Breast epithelium (tissue), 4 donors: ENCODE data around the gene GNAO1. TPM values are rescaled to one million over a fixed set of nuclear protein-coding genes. Genes with fewer than 3 reads are reported as not detected.

Experiments
- DNase-seq, 2 donors: peaks; one replicate each; pipeline ENCODE4 v3.0.0-alpha.2; 2019; ENCODE audit warnings: low spot score in 2 of 2
- H3K27ac ChIP-seq, 2 donors: fragments of 200-600 bp; sonication (generic) in 1 of 2; one replicate each; pipeline ENCODE4 v1.5.1; 2016 to 2019; ENCODE audit warnings: mild to moderate bottlenecking in 1 of 2
- H3K27me3 ChIP-seq, 2 donors: fragments of 200-600 bp; sonication (generic) in 1 of 2; one replicate each; pipeline versions ENCODE4 v1.5.1 to v1.6.0; 2017 to 2019; ENCODE audit warnings: control low read depth in 1 of 2, mild to moderate bottlenecking in 1 of 2
- H3K36me3 ChIP-seq: fragments of 200-600 bp; one replicate; pipeline ENCODE4 v1.5.1; 2019
- H3K4me1 ChIP-seq, 2 donors: fragments of 200-600 bp; sonication (generic); one replicate each; pipeline ENCODE4 v1.5.1; 2016 to 2019; ENCODE audit warnings: control low read depth in 1 of 2
- H3K4me3 ChIP-seq, 3 donors: fragments of 200-600 bp; sonication (generic); 1 replicate in 2 of 3; 2 replicates in 1 of 3; pipeline ENCODE4 v1.5.1; 2016 to 2019; ENCODE audit warnings: mild to moderate bottlenecking in 3 of 3, moderate library complexity in 2 of 3
- H3K9me3 ChIP-seq, 2 donors: fragments of 200-600 bp; sonication (generic) in 1 of 2; one replicate each; pipeline ENCODE4 v1.5.1; 2016 to 2019; ENCODE audit warnings: control low read depth in 1 of 2
- POLR2A ChIP-seq: fragments of 450-650 bp; IDR thresholded peaks from one replicate; pipeline ENCODE4 v1.6.1; 2016; ENCODE audit warnings: antibody characterized with exemption, mild to moderate bottlenecking, moderate library complexity
- POLR2AphosphoS5 ChIP-seq, 3 donors: sonication (generic); formaldehyde crosslinking; IDR thresholded peaks; one replicate each; pipeline ENCODE4 v1.6.1; 2017; ENCODE audit warnings: antibody characterized with exemption in 3 of 3
- intact Hi-C: fragments of 100-400 bp; cut with DNase I; formaldehyde crosslinking; loops from one replicate; pipeline ENCODE4 v1.15.1; 2023; ENCODE audit warnings: low total_unique reads
- total RNA-seq, 3 donors: library from RNA; depleted of rRNA; stranded (reverse); fragments of >200 nt; gene quantifications; one replicate each; pipeline ENCODE4 v1.1.0, GENCODE V29; 2016
- TF ChIP-seq, protein P1 (sequence below), 3 donors: fragments of 450-650 bp; IDR thresholded peaks; one replicate each; pipeline ENCODE4 v1.5.1; 2016 to 2017; ENCODE audit warnings: antibody characterized with exemption in 3 of 3, mild to moderate bottlenecking in 3 of 3, moderate library complexity in 3 of 3

The GNAO1 gene
- total RNA-seq, 3 donors from 2014 or later: 0.96 to 1.9 (median 0.98) TPM

DNA sequence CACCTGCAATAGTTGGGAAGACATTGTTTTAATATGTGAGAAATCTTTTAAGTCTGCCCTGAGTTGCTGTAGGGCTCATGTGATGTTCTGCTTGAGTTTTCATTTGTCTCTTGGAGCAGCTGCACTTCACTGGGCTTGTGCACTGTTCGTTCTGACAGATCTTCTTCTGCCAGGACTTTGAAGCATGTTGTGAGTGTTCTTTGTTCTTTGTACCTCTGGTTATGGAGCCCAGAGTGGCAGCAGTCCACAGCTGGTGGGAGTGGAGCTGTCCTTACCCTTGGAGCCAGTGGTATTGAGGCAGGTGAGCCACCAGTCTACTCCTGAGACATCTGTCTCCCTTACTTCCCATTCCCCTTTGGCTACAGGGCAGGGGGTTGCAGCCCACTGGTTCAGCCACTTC is 64.6 kb downstream of the GNAO1 start:
- Histone ChIP-seq H3K9me3 (no peaks in the 10 kb centered on the region), H3K27ac (no peak overlapping the region), H3K36me3 (no peaks in the 10 kb centered on the region), H3K27me3 (no peaks in the 10 kb centered on the region), H3K4me3 (no peak overlapping the region), H3K4me1 (no peaks in the 10 kb centered on the region)
- TF ChIP-seq, protein P1, sequence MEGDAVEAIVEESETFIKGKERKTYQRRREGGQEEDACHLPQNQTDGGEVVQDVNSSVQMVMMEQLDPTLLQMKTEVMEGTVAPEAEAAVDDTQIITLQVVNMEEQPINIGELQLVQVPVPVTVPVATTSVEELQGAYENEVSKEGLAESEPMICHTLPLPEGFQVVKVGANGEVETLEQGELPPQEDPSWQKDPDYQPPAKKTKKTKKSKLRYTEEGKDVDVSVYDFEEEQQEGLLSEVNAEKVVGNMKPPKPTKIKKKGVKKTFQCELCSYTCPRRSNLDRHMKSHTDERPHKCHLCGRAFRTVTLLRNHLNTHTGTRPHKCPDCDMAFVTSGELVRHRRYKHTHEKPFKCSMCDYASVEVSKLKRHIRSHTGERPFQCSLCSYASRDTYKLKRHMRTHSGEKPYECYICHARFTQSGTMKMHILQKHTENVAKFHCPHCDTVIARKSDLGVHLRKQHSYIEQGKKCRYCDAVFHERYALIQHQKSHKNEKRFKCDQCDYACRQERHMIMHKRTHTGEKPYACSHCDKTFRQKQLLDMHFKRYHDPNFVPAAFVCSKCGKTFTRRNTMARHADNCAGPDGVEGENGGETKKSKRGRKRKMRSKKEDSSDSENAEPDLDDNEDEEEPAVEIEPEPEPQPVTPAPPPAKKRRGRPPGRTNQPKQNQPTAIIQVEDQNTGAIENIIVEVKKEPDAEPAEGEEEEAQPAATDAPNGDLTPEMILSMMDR (IDR thresholded peaks at IDR 0.05): no peak
- no peak for TF ChIP-seq POLR2AphosphoS5 (IDR thresholded peaks at IDR 0.05)
- TF ChIP-seq POLR2A: no peak
- DNase-seq: no peak
- intact Hi-C loops: no loop called here

DNA sequence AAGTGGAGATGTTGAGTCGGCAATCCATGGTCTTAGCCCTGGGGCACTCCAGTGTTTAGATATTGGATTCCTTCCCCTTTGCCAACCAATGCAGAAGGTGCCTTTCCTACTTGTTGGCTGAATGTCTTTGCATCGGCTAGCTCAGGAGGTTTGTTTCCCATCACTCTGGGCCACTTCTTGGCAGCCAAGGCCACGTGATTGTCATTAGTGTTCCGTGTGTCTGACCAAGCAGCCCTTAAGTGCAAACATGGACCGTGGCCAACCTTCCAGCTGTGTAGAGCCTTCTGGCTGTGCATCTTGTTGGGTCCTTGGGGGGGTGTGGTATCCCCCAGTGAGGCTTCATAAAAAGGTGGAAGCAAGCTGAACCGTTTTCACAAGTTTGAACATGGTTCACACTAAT is 66.0 kb downstream of the GNAO1 start:
- Histone ChIP-seq H3K9me3 (no peaks in the 10 kb centered on the region), H3K4me3 (no peak overlapping the region), H3K36me3 (no peaks in the 10 kb centered on the region), H3K4me1 (no peaks in the 10 kb centered on the region), H3K27ac (no peak overlapping the region), H3K27me3 (no peaks in the 10 kb centered on the region)
- no peak for DNase-seq
- intact Hi-C loops: no loop called here
- TF ChIP-seq POLR2AphosphoS5 (IDR thresholded peaks at IDR 0.05) (no peak), POLR2A (no peak)
- TF ChIP-seq, protein P1 (IDR thresholded peaks at IDR 0.05): no peak

DNA sequence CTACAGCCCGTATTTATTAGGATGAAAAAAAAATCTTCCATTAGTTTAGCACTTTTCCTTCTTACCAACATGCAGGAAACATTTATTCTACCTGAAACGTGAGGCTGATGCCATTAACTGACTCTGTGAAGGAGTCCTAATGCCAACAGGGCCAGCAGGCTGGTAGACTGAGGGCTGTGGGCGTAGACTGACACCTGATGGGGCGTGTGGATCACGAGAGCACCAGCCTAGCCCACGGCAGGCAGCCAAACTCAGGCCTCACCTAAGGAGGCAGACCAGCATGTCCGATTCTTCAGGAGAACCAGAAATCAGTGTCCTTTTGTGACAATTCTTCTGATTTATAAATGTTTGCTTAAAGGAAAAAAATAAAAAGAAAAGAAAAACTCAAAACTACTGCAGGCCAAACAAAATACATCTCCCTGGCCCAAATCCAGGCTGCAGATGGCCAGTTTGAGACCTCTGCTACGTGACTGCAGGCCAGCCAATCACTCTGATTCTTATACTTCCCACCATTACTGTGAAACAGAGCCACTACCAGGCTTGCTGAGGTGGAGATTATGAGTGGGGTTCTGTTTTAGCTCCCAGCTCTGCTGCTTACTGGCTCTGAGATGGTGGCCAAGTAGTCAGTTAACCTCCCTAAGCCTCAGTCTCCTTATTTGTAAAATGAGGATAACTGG is 66.5 kb downstream of the GNAO1 start:
- TF ChIP-seq POLR2AphosphoS5 (IDR thresholded peaks at IDR 0.05) (no peak), POLR2A (no peak)
- TF ChIP-seq, protein P1 (IDR thresholded peaks at IDR 0.05): no peak
- Histone ChIP-seq H3K36me3 (no peaks in the 10 kb centered on the region), H3K9me3 (no peaks in the 10 kb centered on the region), H3K27ac (no peak overlapping the region), H3K4me1 (no peaks in the 10 kb centered on the region), H3K27me3 (no peaks in the 10 kb centered on the region), H3K4me3 (no peak overlapping the region)
- no peak for DNase-seq
- intact Hi-C loops: no loop called here

DNA sequence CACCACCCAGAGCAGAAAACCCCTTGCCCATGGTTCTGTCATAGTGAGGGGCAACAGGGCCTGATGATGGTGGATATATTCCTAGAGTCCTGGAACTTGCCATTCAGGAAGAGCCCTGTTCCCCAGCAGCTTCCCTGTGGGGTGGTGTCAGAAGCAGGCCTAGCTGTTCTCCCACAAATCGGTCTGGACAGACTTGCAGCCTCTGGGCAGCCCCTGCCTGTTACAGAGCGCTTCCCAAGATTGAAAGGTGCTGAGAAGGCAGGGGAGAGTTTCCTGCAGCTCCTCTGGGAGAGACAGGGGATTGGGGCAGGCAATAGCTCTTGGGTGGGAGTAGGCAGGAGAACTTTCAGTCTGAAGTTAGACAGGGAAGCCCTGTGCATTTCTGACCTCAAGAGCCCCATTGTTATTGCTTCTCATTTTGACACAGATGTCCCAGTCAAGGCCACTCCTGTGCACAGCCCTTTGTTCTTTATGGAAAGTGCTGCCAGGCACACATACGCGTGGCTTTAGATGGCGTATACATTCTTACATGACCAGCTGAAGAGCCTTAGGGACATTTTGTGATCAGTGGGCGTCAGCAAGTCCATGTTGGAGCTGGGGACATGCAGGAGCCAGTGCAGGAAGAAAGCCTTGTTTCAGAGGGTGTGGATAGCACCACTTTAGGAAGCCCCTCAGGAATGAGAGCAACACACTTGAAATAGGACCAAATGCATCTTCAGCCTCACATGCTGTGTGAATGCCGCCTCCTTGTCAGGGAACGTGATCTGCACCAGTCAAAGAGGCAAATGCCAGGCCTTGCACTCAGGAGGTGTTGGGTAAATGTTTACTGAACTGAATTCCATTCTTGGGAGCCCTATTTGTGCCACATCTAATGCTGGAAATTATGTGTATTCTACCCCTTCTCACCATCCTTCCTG is 67.5 kb downstream of the GNAO1 start:
- H3K27ac ChIP-seq: no peak overlapping the region

More for the DNA sequence above, 67.5 kb downstream of the GNAO1 start:
- Histone ChIP-seq H3K4me1 (no peaks in the 10 kb centered on the region), H3K4me3 (no peak overlapping the region), H3K27me3 (no peaks in the 10 kb centered on the region), H3K9me3 (no peaks in the 10 kb centered on the region), H3K36me3 (no peaks in the 10 kb centered on the region)
- no peak for DNase-seq
- intact Hi-C loops: no loop called here
- TF ChIP-seq, protein P1 (IDR thresholded peaks at IDR 0.05): no peak
- TF ChIP-seq POLR2AphosphoS5 (IDR thresholded peaks at IDR 0.05): no peak
- no peak for TF ChIP-seq POLR2A
